ENCODE results near the gene CSNK1E. TPM values are rescaled to one million over a fixed set of nuclear protein-coding genes. Genes with fewer than 3 reads are reported as not detected.

Gene CSNK1E
- total and polyA plus RNA-seq, 2 of the 4 experiments (the other 2 are of a cell fraction) = 116 to 276 TPM

- Histone ChIP-seq H4K5ac (ENCODE audit: low read depth, low read length) (0 out of 2 replicates have a peak overlapping the region, but pooled peaks have one; percentile 19), H4K8ac (ENCODE audit: low read depth in 2 of 2, low read length in 2 of 2) (peak overlapping the region; percentile 21 to 81; a peak in 3 of 4 replicates), H3K27ac (ENCODE audit: insufficient read depth, low read length) (peak overlapping the region; percentile 34), H3K4me1 (ENCODE audit: control insufficient read depth, insufficient read depth, low read length) (peaks cover 38% of the 10 kb centered on the region), H3K56ac (ENCODE audit: extremely low read depth, insufficient read depth, low read length) (no peak overlapping the region), H4K91ac (ENCODE audit: insufficient read depth, low read depth, low read length) (peak overlapping the region; percentile 32; the same call in 1 of the 2 replicates), H3K9me1 (ENCODE audit: insufficient read depth, low read length) (peaks cover 21% of the 10 kb centered on the region), H2AK9ac (replicated peaks; ENCODE audit: low read depth, low read length, poor library complexity) (peak overlapping the region; percentile 94), H3K18ac (ENCODE audit: low read depth, low read length) (peak overlapping the region; percentile 16; the same call in 1 of the 2 replicates), H2BK120ac (ENCODE audit: low read depth, low read length) (peak overlapping the region; percentile 45), H3K14ac (replicated peaks; ENCODE audit: low read depth, low read length) (peak overlapping the region; percentile 49), H3K9ac (ENCODE audit: low read depth, low read length) (no peak overlapping the region), H2AK5ac (ENCODE audit: low read depth, low read length) (peak overlapping the region; percentile 89), H3K79me1 (ENCODE audit: low read depth in 1 of 2, low read length in 2 of 2) (peaks cover 16 to 82% of the 10 kb centered on the region in 2 experiments), H2AFZ (replicated peaks; ENCODE audit: low read length, poor library complexity) (peak overlapping the region; percentile 61), H4K20me1 (ENCODE audit: insufficient read depth, low read length) (peaks cover 16% of the 10 kb centered on the region), H3K4ac (ENCODE audit: low read depth, low read length) (peak overlapping the region; percentile 79), H3K4me2 (ENCODE audit: low read depth, low read length) (no peak overlapping the region), H2BK5ac (ENCODE audit: low read depth, low read length, poor library complexity, severe bottlenecking) (peak overlapping the region; percentile 48), H3K27me3 (ENCODE audit: control insufficient read depth, insufficient read depth, low read length) (no peaks in the 10 kb centered on the region), H3K4me3 (ENCODE audit: insufficient read depth, low read depth, low read length) (no peak overlapping the region), H2BK20ac (ENCODE audit: low read depth, low read length) (peak overlapping the region; percentile 65; the same call in 1 of the 2 replicates), H3K9me3 (ENCODE audit: control insufficient read depth, insufficient read depth, low read length) (no peaks in the 10 kb centered on the region), H3K36me3 (ENCODE audit: control insufficient read depth, insufficient read depth, low read length) (peaks cover 32% of the 10 kb centered on the region), H3K23ac (ENCODE audit: low read depth, low read length) (0 out of 2 replicates have a peak overlapping the region, but pooled peaks have one; percentile 9), H2BK15ac (ENCODE audit: low read depth, low read length) (no peak overlapping the region; the same call in 2 of the 3 replicates)
- ChIA-PET POLR2A (ENCODE audit: unreplicated experiment) (interaction anchor here (0.6 kb wide), 3 partner anchors 142 to 616 kb away, joined by 4 to 5 read pairs (median 4); no protein-coding TSS in a partner anchor), CTCF (interaction anchor here (0.6 kb wide), 1 partner anchor 753 kb away, joined by 5 read pairs; no protein-coding TSS in a partner anchor)
- ATAC-seq (ENCODE audit: low read depth) (peak; percentile 59), DNase-seq (peak; percentile 78)
- no TSS peak for BruUV-seq (replicated peaks)
- no peak for TF ChIP-seq BHLHE40 (IDR thresholded peaks at IDR 0.05; ENCODE audit: low read depth, low read length)
- TF ChIP-seq CTCF (conservative IDR thresholded peaks at IDR 0.05; ENCODE audit: low read depth, low read length) = no peak
- TF ChIP-seq ELK1 (IDR thresholded peaks at IDR 0.05; ENCODE audit: borderline replicate concordance, low read depth, low read length) = no peak
- TF ChIP-seq MXI1 (IDR thresholded peaks at IDR 0.05; ENCODE audit: borderline replicate concordance, low read depth, low read length) = no peak
- no peak for TF ChIP-seq RCOR1 (IDR thresholded peaks at IDR 0.05; ENCODE audit: insufficient replicate concordance, low read length)
- no peak for TF ChIP-seq RFX5 (IDR thresholded peaks at IDR 0.05; ENCODE audit: low read depth, low read length)
- no peak for TF ChIP-seq POLR2A (IDR thresholded peaks at IDR 0.05; ENCODE audit: low read depth, low read length)
- TF ChIP-seq MAZ (IDR thresholded peaks at IDR 0.05; ENCODE audit: borderline replicate concordance, low read depth, low read length) = no peak
- no peak for TF ChIP-seq NFE2L2 (IDR thresholded peaks at IDR 0.05; ENCODE audit: low read depth, low read length)
- TF ChIP-seq SMC3 (IDR thresholded peaks at IDR 0.05; ENCODE audit: low read depth, low read length) = no peak
- TF ChIP-seq FOS (IDR thresholded peaks at IDR 0.05; ENCODE audit: low read depth, low read length) = no peak
- 37% methylated on average over 12 of the region's 20 CpGs; no CpG with 5 or more reads in 1 of the 2 experiments for WGBS, 2 experiments (ENCODE audit: extremely low coverage in 2 of 2, insufficient read length in 1 of 2)
- intact Hi-C loops (cut with micrococcal nuclease) = loop anchor here (5.0 kb wide), 1 partner anchor 329 kb away; the partner anchor contains the start of gene DMC1
- dilution Hi-C loops (cut with HindIII; ENCODE audit: low sequenced_read_pairs, unreplicated experiment) = no loop called here
- in situ Hi-C loops (cut with MboI; ENCODE audit: low sequenced_read_pairs) = no loop called here
Observed at GRCh38 chr22:38243007-38243765, 74.0 kb downstream of the CSNK1E start.

All from IMR-90 (cell line).